ENCODE results near the gene ELANE.

The ELANE gene

GRCh38 chr19:852136-853013, at the start of gene ELANE:
Gene ELANE (plus strand): TSS chr19:852303. CDS start chr19:852329, 26 bp downstream.
- DNase-seq (ENCODE audit: low spot score) (no peak), FAIRE-seq (no peak)

GRCh38 chr19:802498-803098, 49.5 kb upstream of the ELANE start:
- FAIRE-seq (no peak), DNase-seq (ENCODE audit: low spot score) (no peak)

GRCh38 chr19:803099-803561, 49.0 kb upstream of the ELANE start:
- DNase-seq (ENCODE audit: low spot score): no peak
- no peak for FAIRE-seq

GRCh38 chr19:803686-804418, 48.3 kb upstream of the ELANE start:
- FAIRE-seq: no peak

GRCh38 chr19:804419-805165, 47.5 kb upstream of the ELANE start:
- FAIRE-seq (no peak), DNase-seq (ENCODE audit: low spot score) (no peak)

More at GRCh38 chr19:803686-804418, 48.3 kb upstream of the ELANE start:
- no peak for DNase-seq (ENCODE audit: low spot score)

GRCh38 chr19:805166-805551, 46.9 kb upstream of the ELANE start:
- FAIRE-seq (no peak), DNase-seq (ENCODE audit: low spot score) (no peak)

- no peak for DNase-seq (ENCODE audit: low spot score)
- FAIRE-seq: no peak
These were observed 46.2 kb upstream of the ELANE start for GRCh38 chr19:805600-806550.

GRCh38 chr19:806815-807421, 45.2 kb upstream of the ELANE start:
- no peak for FAIRE-seq
- DNase-seq (ENCODE audit: low spot score): no peak

- FAIRE-seq (no peak), DNase-seq (ENCODE audit: low spot score) (no peak)
These were observed 44.3 kb upstream of the ELANE start for GRCh38 chr19:807627-808422.

- DNase-seq (ENCODE audit: low spot score) (no peak), FAIRE-seq (no peak)
These were observed 43.7 kb upstream of the ELANE start for GRCh38 chr19:808423-808775.

GRCh38 chr19:810077-810855, 41.8 kb upstream of the ELANE start:
- DNase-seq (ENCODE audit: low spot score): no peak
- FAIRE-seq: no peak

GRCh38 chr19:810883-811489, 41.1 kb upstream of the ELANE start:
- no peak for FAIRE-seq
- no peak for DNase-seq (ENCODE audit: low spot score)

GRCh38 chr19:811506-812048, 40.5 kb upstream of the ELANE start:
- FAIRE-seq (no peak), DNase-seq (ENCODE audit: low spot score) (no peak)

GRCh38 chr19:812049-812746, 39.9 kb upstream of the ELANE start:
- no peak for FAIRE-seq
- no peak for DNase-seq (ENCODE audit: low spot score)

- no peak for FAIRE-seq
These were observed 39.3 kb upstream of the ELANE start for GRCh38 chr19:812747-813218.

GRCh38 chr19:813219-814151, 38.6 kb upstream of the ELANE start:
- DNase-seq (ENCODE audit: low spot score) (no peak), FAIRE-seq (no peak)

More at GRCh38 chr19:812747-813218, 39.3 kb upstream of the ELANE start:
- DNase-seq (ENCODE audit: low spot score): no peak
